ENCODE data around the gene ZKSCAN1. TPM values are rescaled to one million over a fixed set of nuclear protein-coding genes. Genes with fewer than 3 reads are reported as not detected.

Gene ZKSCAN1
- total RNA-seq, 6 experiments from 2014 or later: 24.5 to 147 (median 80.1) TPM

- H3K9me3 ChIP-seq: peaks cover 0 to under 1% (median 0%) of the 10 kb centered on the region in 4 donors
- WGBS (ENCODE audit: insufficient coverage, low coverage, low lambda C conversion rate, missing lambda C conversion rate): 72% methylated on average over 4 of the region's 4 CpGs
- peaks cover 0 to 28% (median 12%) of the 10 kb centered on the region in 4 donors for H3K4me1 ChIP-seq
- no peaks in the 10 kb centered on the region for H3K27me3 ChIP-seq
- TF ChIP-seq CTCF (IDR thresholded peaks at IDR 0.05) (no peak), POLR2A (IDR thresholded peaks at IDR 0.05) (no peak)
- DNase-seq (no peak), ATAC-seq (no peak)
- H3K4me3 ChIP-seq: no peak overlapping the region
- no peak overlapping the region for H3K27ac ChIP-seq
- intact Hi-C loops (cut with DNase I): no loop called here
- H3K36me3 ChIP-seq: peaks cover 0 to 53% (median 36%) of the 10 kb centered on the region in 4 donors
These were observed 61.8 kb downstream of the ZKSCAN1 start for GRCh38 chr7:100077205-100077604.

GRCh38 chr7:100079024-100079560 lies 63.7 kb downstream of the ZKSCAN1 start:
- TF ChIP-seq POLR2A (IDR thresholded peaks at IDR 0.05) (no peak), CTCF (IDR thresholded peaks at IDR 0.05) (no peak)
- ATAC-seq (no peak), DNase-seq (no peak)
- Histone ChIP-seq H3K4me1 (peaks cover 0 to 35% (median 12%) of the 10 kb centered on the region in 4 donors), H3K4me3 (no peak overlapping the region), H3K9me3 (no peaks in the 10 kb centered on the region), H3K27me3 (no peaks in the 10 kb centered on the region), H3K27ac (peak overlapping the region in 1 of 3 donors; percentile 44), H3K36me3 (peaks cover 0 to 34% (median 19%) of the 10 kb centered on the region in 4 donors)
- intact Hi-C loops (cut with DNase I): no loop called here
- WGBS (ENCODE audit: insufficient coverage, low coverage, low lambda C conversion rate, missing lambda C conversion rate): 50% methylated on average over 5 of the region's 7 CpGs

- H3K4me1 ChIP-seq: peaks cover 0 to 35% (median 12%) of the 10 kb centered on the region in 4 donors
- DNase-seq (peak; percentile 48 to 77 (median 70)), ATAC-seq (peak; percentile 42 to 56 (median 54))
- WGBS (ENCODE audit: insufficient coverage, low coverage, low lambda C conversion rate, missing lambda C conversion rate): 1% methylated on average over 24 of the region's 34 CpGs
- no peaks in the 10 kb centered on the region for H3K9me3 ChIP-seq
- H3K27ac ChIP-seq: peak overlapping the region; percentile 84 to 93 (median 92)
- intact Hi-C loops (cut with DNase I): no loop called here
- no peaks in the 10 kb centered on the region for H3K27me3 ChIP-seq
- H3K36me3 ChIP-seq: peaks cover 0 to 14% (median 5%) of the 10 kb centered on the region in 4 donors
- peak overlapping the region; percentile 96 to 99 (median 99) for H3K4me3 ChIP-seq
- TF ChIP-seq CTCF (IDR thresholded peaks at IDR 0.05): no peak
- no peak for TF ChIP-seq POLR2A (IDR thresholded peaks at IDR 0.05)
These were observed 65.6 kb downstream of the ZKSCAN1 start for GRCh38 chr7:100080907-100081534.

- Histone ChIP-seq H3K4me1 (peaks cover 0 to 35% (median 12%) of the 10 kb centered on the region in 4 donors), H3K27ac (peak within 1 kb of the TSS; percentile 84 to 93 (median 92)), H3K27me3 (no peaks in the 10 kb centered on the region), H3K4me3 (peak within 1 kb of the TSS; percentile 96 to 99 (median 99)), H3K36me3 (peaks cover 0 to 8% (median 3%) of the 10 kb centered on the region in 4 donors), H3K9me3 (no peaks in the 10 kb centered on the region)
- ATAC-seq (peak; percentile 90 to 95 (median 92)), DNase-seq (peak; percentile 97 to 99 (median 98))
- intact Hi-C loops (cut with DNase I): no loop called here
- TF ChIP-seq CTCF (IDR thresholded peaks at IDR 0.05) (peak; percentile 96 to 99 (median 97)), POLR2A (IDR thresholded peaks at IDR 0.05) (peak; percentile 79)
- WGBS (ENCODE audit: insufficient coverage, low coverage, low lambda C conversion rate, missing lambda C conversion rate): 1% methylated on average over 33 of the region's 55 CpGs
These were observed 66.2 kb downstream of the ZKSCAN1 start, which contains the start of gene ZNF3 for GRCh38 chr7:100081535-100082102. ZNF3 (minus strand) TSS chr7:100081723; CDS start chr7:100077357, 4,366 bp downstream.

Data from right lobe of liver (tissue), 6 donors.